Brain microvascular endothelial cell (primary cell): ENCODE data around the gene CYP46A1.

ENCODE experiments used
- DNase-seq: peaks from one replicate; pipeline ENCODE4 v3.0.0-alpha.2; 2020
- H3K27ac ChIP-seq: fragments of 250-450 bp; sonication (Bioruptor Pico); 2 replicates; pipeline ENCODE4 v1.5.1; 2020; ENCODE audit warnings: mild to moderate bottlenecking, moderate library complexity
- H3K27me3 ChIP-seq: fragments of 250-450 bp; sonication (Bioruptor Pico); replicated peaks from 2 replicates; pipeline ENCODE4 v1.5.1; 2020; ENCODE audit warnings: mild to moderate bottlenecking
- H3K36me3 ChIP-seq: fragments of 250-450 bp; sonication (Bioruptor Pico); replicated peaks from 2 replicates; pipeline ENCODE4 v1.5.1; 2020; ENCODE audit warnings: mild to moderate bottlenecking
- H3K4me3 ChIP-seq: 2 replicates; pipeline ENCODE4 v1.5.1; 2011; ENCODE audit warnings: low read depth, mild to moderate bottlenecking, control low read depth, low read length, moderate library complexity
- in situ Hi-C: cut with HindIII; loops from 2 replicates; pipeline ENCODE4 v1.10.0; 2017; ENCODE audit warnings: low sequenced_read_pairs, low pct_ligation_motif_present
- TF ChIP-seq, protein P1 (sequence below): IDR thresholded peaks from 2 replicates; pipeline ENCODE4 v1.5.1; 2011; ENCODE audit warnings: low read depth, mild to moderate bottlenecking, moderate library complexity, low read length, control low read depth, inconsistent platforms; ENCODE audit errors: missing control alignments

The CYP46A1 gene

DNA sequence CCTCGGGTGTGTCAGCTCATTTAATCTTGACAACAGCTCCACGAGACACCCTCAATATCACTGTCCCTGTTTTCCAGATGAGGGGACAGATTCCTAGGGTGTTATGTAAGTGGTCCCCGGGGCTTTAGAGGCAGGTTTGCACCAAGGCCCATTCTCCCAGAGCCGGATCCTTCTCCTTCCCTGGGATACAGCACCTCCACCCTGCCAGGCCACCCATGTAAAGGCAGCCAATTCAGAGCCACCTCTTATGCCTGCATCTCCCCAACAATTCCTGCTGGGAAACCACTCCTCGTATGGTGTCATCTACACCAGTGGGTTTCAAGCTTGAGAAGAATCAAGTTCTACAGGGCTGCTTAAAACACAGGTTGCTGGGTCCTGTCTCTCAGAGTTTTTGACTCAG, 4.1 kb upstream of the CYP46A1 start:
- Histone ChIP-seq H3K27me3 (peaks cover 3% of the 10 kb centered on the region), H3K4me3 (no peak overlapping the region), H3K36me3 (no peaks in the 10 kb centered on the region), H3K27ac (no peak overlapping the region)
- DNase-seq, result no peak
- in situ Hi-C loops, result no loop called here
- TF ChIP-seq, protein P1, sequence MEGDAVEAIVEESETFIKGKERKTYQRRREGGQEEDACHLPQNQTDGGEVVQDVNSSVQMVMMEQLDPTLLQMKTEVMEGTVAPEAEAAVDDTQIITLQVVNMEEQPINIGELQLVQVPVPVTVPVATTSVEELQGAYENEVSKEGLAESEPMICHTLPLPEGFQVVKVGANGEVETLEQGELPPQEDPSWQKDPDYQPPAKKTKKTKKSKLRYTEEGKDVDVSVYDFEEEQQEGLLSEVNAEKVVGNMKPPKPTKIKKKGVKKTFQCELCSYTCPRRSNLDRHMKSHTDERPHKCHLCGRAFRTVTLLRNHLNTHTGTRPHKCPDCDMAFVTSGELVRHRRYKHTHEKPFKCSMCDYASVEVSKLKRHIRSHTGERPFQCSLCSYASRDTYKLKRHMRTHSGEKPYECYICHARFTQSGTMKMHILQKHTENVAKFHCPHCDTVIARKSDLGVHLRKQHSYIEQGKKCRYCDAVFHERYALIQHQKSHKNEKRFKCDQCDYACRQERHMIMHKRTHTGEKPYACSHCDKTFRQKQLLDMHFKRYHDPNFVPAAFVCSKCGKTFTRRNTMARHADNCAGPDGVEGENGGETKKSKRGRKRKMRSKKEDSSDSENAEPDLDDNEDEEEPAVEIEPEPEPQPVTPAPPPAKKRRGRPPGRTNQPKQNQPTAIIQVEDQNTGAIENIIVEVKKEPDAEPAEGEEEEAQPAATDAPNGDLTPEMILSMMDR, result no peak

DNA sequence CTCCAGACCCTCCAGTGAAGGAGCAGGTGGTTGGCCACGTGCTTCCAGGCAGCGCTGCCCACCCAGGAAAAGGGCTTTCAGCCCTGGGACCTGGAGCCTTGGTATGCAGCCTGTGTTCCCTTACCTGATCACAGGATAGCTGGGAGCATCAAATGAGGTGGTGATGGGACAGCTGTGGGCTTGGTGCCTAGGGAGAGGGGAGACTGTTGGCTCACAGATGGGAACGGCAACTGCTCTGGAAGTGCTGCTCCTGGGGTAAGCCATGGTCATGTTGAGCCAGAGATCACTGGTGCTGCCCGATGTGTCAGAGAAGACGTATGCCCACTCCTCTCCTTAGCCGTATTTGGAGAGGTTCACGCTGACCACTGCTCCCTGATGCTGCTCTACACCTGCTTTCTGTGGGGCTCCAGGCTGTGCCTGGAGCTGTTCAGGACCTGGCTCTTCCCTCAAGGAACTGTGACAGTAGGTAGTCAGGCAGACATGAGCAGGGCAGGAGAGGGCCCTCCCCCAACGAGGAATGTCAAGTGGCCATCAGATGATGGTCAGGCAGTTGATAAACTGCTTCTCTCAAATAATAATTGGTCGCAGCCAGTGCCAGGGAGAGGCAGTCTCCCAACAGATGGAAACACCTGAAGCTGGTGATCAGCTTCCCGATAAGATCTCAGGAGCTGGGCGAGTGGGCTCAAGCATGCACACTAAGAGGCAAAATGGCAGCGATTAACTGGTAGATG, 2.8 kb upstream of the CYP46A1 start:
- DNase-seq, result no peak
- TF ChIP-seq, protein P1, result no peak
- Histone ChIP-seq H3K36me3 (no peaks in the 10 kb centered on the region), H3K27ac (no peak overlapping the region), H3K4me3 (no peak overlapping the region), H3K27me3 (peaks cover 2% of the 10 kb centered on the region)
- in situ Hi-C loops, result no loop called here

DNA sequence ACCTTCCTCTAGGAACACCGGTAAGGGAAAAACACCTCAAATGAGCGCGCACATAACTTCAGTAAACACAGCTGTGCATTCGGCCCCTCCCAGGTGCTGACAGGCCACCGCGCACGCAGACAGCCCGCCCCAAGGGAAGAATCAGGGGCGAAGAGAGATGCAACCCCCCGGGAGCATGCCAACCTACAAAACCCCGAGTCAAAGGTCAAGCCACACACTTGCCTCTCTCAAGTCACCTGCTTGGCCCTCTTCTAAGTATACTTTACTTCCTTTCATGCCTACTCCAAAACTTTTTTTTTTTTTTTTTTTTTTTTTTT, 2.3 kb upstream of the CYP46A1 start:
- Histone ChIP-seq H3K4me3 (no peak overlapping the region), H3K36me3 (no peaks in the 10 kb centered on the region), H3K27me3 (peaks cover 2% of the 10 kb centered on the region), H3K27ac (no peak overlapping the region)
- TF ChIP-seq, protein P1, result no peak
- in situ Hi-C loops, result no loop called here
- no peak for DNase-seq

DNA sequence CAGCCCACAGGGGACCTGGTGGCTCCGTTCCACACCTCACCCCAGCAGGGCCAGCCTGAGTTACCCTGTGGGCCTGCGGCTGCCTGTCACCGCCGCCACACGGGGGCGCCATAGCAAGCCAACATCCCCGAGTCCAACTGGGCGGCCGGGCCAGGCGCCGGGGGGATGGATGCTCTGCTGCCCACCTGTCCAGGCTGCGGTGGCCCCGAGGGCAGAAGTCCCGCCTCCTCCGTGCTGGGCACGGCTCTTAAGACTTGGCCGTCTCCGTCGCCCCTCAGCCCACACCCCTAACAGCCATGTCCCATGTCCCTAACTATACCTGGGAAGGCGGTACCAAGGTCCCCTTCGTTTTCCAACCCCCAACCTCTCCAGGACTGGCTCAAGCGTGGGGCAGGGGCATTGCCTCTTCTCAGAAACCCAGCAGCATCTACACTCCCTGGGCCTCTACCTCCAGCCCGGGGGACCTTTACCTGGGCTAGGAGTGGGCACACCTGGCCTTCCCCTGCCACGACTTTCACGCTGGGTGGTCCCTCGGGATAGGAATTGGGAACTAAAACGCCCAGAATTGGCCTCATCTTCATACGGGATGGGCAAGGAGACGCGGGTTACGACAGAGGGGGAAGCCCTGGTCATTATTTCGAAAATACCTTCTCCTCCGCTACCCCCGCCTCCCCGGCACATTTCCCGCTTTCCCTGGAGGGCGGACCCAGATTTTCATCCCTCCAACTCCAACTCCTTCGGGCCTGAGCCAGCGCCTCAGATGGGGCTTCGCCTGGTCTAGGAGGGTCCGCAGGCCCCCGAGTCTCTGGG, 1.1 kb upstream of the CYP46A1 start:
- Histone ChIP-seq H3K36me3 (no peaks in the 10 kb centered on the region), H3K27ac (peak overlapping the region; percentile 39), H3K4me3 (peak overlapping the region; percentile 79), H3K27me3 (peaks cover 2% of the 10 kb centered on the region)
- in situ Hi-C loops, result no loop called here
- TF ChIP-seq, protein P1, result peak; percentile 95
- peak; percentile 61 for DNase-seq

DNA sequence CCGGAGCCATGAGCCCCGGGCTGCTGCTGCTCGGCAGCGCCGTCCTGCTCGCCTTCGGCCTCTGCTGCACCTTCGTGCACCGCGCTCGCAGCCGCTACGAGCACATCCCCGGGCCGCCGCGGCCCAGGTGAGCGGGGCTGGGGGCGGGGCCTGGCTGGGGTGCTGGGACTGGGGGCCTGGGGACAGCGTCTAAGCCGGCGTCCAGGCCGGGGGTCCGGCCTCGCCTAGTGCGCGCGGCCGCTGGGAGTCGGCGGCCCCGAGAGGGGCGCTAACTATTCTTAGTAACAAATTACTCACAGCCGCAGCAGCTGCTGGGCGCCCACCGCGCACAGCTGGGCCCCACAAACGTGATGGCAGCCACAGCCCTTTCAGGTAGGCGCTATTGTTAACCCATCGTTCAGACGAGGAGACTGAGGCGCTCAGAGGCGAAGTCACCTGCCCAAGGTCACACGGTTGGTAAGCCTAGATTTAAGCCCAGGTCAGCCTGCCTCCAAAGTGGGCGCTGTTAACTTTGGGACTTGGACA, 374 bp downstream of the CYP46A1 start:
- in situ Hi-C loops, result no loop called here
- Histone ChIP-seq H3K36me3 (no peaks in the 10 kb centered on the region), H3K27ac (no peak overlapping the region), H3K4me3 (peak overlapping the region; percentile 54), H3K27me3 (peaks cover 2% of the 10 kb centered on the region)
- DNase-seq, result no peak
- TF ChIP-seq, protein P1, result no peak
